SW480 (cell line): ENCODE data around the gene CA9.

Source experiments
- DNase-seq: peaks from one replicate; pipeline ENCODE4 v3.0.0-alpha.2; 2016; ENCODE audit warnings: low spot score

CA9 gene

DNA sequence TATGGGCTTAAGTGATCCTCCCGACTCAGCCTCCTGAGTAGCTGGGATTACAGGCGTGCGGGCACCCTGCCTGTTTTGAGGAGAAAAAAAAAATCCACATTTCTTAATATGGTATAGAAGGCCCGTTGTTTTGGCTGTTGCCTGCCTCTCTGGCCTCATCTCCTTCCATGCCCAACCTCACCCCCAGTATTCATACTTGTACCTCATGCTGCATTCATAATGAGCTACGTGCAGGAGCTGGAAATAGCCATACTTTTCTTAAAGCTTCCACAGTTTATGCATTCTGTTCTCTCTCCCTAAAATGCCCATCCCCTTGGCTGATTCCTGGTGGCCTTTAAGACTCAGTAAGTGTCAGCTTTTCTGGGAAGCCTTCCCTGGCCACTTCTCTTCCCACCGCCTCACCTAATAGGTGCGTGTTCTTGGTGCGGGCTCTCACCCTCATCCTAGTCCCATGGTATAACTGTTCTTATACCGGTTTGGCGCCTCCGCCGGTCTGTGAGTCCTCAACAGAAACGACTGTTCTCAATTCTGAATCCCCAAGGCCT is 18.1 kb downstream of the CA9 start:
- no peak for DNase-seq

DNA sequence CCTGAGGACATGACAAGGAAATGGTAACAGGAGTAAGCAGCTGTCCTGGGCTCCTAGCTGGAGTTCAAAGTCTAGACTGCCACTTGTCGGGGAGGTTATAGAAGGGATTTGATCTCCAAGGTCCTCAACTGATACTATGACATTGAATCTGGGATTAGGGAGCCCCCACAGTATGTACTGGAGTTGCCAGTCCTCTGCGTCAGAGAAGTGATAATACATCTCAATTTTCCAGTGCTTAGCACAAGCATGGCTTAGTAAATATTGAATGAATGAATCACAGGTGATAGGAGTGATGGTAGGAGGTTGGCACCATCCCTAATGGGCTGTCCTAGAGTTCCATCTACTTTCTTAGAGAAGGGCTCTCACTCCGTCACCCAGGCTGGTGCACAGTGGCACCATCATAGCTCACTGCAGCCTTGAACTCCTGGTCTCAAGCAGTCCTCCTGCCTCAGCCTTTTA is 22.2 kb downstream of the CA9 start:
- no peak for DNase-seq

DNA sequence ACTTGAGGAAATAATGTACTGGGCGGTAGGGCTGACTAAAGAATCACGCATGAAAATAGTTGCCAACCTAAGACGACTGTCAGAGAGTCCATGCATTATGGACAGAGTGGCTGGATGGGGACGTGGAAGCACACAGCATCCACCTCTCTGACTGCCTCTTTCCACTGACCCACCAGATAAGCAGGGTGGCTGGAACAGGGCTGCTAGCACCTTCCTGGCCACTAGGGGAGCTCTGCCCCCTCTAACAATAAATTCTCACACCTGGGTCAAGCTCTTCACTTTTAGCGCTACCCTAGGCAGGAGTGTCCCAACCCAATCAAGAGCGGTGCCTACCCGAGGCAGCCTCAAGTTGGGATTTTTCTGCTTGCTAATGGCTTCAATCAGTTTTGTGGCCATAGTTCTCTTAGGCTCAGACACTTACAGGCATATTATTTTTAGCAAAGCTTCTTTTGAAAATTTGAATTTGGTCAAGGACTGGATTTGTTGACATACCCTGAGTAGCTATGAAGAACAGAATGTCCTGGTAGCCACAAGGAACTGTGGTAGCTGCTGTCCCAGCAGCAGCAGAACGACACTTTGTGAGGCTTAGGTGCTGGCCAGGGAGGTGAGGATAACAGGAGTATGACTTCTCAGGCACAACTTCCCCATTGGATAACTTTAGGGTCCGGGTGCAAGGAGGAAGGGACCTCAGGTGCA is 22.9 kb downstream of the CA9 start:
- DNase-seq = peak; percentile 65

DNA sequence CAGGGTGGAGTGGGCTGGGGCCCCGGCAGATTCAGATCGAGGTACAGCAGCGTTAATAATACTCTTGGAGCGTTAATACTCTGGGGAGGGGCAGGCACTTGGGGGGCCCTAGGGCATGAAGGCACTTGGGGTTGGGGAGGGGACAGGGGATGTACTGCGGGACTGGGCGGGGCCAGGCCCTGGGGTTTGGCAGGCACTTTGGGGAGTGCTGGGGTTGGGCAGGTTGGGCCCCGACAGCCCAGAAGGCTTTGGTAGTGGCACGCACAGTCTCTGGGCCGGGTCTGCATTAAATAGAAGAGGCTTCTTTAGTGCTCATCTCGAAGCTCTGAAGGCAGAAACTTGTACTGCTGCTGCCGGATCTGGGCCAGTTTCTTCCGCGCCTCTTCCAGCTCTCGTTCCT is 23.8 kb downstream of the CA9 start:
- no peak for DNase-seq

DNA sequence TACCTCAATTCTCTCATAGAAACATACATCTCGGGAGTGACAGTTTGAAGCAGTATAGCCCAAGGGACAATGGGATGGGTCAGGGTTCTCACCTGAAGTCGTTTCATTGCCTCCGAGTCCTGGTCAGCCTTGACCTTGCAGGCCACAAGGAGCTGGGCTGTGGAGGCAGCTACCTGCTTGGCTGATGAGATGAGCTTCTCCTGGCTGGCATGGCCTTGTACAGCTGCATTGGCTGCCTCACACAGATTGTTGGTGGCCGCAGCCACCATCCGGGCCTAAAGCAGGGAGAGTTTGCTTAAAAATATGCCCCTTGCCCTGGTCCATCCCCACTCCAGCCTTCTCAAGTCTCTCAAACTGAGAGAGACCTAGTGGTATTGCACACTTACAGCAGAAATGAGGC is 24.5 kb downstream of the CA9 start:
- no peak for DNase-seq

DNA sequence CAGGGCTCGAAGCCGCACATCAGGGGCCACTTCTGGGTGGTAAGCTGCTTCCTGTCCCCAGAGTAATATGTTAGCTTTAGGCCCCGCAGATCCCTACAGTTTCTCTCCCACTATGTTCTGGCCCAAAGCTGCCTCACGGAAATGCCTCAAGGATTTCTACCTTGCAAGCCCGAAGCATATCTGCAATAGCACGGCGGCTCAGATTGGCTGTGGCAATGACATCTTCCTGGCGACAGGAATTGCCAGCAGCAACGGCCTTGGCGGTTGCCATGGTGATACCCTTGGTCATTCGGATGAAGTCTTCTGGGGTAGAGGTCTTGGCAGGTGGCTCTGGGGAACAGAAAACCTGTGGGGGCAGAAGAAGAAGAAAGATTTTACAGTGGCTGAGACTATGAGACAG is 26.3 kb downstream of the CA9 start:
- DNase-seq = no peak

DNA sequence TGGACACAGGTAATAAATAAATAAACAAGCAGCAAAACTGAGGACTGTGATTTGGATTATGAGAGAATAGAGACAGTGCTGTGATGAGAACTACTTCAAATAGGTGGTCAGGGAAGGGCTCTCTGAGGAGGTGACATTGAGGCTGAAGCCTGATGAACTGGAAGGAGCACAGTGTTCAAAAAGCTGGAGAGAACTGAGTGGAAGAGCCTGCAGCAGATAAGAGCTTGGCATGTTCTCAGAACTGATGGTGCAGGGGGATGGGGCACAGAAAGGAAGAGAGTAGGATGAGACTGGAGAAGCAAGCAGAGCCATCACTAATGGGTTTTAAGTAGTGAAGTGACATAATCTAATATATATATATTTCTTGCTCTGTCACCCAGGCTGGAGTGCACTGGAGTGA is 27.2 kb downstream of the CA9 start:
- DNase-seq = no peak

DNA sequence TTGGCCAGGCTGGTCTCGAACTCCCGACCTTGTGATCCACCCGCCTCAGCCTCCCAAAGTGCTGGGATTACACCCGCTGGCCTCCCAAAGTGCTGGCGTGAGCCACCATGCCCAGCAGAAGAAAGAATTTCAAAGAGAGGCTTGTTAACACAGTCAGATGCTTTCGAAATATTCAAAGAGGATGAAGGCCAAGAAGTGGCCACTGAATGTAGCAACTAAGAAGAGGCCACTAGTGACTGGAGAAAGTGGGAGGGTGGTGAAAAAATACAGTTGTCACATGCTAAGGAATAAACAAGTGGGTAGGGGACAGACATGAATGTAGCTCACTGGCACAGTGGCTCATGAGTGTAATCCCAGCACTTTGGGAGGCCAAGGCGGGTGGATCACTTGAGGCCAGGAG is 29.0 kb downstream of the CA9 start:
- DNase-seq = no peak

DNA sequence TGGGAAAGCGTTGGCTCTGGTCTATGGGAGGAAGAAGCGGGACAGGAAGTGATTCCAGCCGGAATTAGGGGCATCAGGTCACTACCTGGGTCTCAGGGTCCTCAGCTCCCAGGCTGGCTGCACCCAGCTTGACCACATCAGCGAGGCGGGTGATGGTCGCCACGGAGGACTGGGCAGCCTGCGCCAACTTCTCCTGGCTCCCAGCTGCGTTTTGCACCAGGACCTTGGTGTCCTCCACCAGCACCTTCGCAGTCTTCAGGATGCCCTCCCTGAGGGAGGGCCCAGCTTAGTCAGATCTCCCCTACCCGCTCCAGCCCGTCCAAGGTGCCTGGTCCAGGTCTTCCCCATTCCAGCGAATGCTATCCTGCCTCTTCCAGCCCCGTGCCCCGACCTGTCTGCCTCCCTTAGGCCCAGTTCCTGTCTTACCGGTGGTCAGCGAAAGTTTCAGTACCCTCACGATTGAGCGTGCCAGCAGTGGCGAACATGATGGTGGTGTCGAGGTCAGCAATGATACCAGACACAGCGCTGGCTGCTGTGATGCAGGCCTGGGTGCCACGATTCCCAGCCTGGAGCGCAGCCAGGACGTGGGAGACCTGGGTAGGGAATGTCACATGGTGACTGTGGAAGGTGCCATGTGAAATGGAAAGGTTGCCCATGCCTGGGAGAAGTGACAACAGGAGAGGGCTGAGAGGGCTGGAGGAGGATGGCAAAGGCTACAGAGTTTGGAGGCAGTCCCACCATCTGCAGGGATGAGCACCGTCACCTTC is 30.4 kb downstream of the CA9 start:
- no peak for DNase-seq

DNA sequence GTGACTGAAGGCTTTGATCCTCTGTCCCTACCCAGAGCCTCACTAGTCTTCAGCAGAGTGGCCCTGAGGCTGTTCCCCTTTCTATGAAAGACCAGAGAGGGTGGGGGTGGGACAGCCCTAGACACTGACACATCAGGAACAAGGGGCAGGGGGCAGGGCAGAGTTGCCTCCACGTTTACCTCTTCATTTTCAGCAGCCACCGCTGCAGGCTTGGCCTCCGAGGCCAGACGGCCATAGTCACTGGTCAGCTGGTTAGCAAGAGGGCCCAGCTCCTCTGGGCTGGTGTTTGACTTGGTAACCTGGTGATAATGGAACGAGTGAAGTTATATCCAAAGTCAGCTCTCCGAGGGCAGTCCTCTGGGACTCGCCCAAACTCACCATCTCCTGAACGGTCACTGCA is 31.6 kb downstream of the CA9 start:
- DNase-seq = no peak

DNA sequence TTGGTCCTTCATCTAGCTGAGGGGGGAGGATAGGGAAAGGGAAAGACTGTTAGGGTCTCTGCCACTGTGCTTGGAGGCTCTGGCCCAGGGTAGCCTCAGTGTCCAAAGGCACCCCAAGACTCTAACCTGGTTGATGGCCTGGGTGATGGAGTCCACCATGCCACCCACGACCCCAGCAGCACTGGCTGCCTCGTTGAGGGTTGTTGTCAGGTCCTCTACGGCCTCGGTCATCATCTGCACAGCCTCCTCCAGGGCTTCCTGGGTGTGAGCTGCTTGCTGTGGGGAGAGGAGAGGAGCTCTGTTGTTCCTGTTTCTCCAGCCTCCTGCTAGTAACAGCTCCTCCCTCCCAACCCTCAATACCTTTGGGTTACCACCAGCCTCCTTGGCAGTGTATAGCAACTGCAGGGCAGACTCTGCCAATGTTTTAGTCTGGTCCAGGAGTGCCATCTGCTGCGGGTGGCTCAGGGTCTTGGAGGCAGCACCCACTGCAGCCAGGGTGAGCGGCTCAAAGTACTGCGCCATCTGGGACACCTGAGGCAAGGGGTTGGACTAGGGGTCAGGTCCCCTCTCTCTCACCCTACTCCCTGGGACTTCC is 32.2 kb downstream of the CA9 start:
- DNase-seq = no peak

DNA sequence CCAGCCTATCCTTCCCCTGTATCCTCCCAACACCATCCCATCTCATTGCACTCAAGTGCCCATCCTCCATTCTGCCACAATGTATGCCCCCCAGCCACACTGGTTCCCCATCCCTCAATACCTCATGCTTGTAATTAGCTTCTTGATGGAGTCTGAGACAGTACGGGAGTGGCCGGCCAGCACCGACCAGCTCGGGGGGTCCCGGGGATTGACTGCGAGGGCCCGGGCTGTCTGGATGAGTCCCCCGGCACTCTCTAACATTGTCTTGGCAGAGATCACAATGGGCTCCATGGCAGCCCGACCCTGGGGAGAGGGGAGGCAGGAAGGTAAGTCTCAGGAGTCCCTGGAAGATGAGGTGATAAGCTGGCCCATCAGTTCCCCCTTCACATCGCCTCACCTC is 33.2 kb downstream of the CA9 start:
- no peak for DNase-seq

DNA sequence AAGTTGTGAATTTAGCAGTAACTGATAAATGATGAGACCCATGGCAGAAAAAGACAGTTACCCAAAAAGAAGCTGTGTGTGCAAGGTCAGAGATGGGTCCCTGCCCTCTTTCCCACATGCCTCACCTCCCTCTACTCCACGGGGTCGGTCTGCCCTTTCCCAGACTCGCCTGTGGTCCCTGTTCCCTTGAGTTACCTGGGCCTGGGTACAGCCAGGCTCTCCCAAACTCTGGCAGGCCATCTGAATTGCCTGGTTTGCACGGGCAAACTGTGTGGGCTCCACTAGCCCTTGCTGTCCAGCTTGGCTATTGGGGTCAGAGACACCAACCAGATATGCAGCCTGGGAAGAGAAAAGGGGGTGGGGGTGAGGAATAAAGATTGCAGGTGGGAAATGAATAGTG is 34.4 kb downstream of the CA9 start:
- DNase-seq = no peak

DNA sequence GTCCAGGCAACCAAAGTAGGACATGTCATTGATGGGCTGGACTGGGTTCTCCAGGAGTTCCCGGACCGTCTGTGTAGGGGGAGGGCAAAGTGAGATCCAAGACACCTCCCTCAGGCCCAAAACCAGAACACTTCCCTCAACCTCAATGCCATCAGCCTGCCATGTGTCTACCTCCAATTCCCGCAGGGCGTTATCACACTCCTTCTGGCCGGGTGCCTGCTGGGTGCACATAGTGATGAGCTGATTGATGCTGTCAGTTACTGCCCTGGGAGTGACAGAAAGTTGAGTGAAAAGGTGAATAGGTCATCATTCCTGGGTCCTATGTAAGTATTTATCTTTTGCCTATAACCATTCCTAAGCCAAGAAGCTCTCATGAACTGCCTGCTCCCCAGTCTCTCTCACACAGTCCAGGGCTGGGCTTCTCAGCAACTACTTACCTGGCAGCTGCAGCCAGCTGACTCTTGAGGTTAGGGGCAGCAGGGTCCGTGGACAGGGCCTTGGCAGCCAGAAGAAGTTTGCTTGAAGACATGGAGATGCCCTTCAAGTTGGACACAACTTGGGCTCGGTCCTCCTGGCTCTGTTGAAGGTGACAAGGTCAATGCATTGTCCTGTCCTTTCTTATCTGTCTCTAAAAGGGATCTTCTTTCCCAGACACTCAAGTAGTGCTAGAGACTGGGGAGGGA is 37.2 kb downstream of the CA9 start:
- no peak for DNase-seq

DNA sequence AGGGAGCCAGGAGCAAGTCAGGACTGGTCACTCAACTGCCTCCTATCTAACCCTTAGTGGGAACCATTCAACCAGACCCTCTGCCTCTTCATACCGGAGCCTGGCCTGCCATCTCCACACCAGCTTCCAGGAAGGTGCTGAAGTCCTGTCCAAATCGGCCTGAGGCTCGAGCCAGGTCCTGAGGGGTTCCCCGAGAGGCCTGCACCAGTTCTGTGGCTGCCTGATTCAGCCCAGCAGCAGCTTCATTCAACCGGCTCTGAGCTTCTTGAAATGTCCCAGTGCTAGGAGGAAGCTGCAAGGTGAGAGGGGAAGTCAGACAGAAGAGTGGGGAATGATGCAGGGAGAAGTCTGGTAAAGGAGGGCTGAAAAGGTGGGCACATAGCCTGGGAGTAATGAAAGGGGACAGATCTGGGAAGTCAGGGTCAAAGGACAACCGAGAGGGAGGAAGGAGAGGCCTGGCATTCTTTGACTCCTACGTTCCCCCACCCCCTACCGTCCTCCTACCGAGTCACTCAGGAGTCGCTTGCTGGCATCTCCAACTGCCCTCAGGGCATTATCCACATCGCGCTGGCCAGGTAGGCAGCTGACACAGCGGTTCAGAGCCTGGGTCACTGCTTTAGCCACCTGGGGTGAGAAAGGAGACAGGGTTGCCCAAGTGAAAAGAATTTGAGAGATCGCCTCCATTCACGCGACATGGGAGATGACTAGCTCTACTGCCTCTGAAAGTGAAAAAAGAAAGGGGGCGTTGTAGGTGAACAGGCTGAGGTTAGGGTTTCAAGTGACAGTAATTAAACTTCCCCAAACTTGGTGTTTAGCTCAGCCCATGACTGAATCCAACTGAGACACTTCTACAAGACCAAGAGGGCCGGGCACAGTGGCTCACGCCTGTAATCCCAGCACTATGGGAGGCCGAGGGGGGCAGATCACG is 38.0 kb downstream of the CA9 start:
- no peak for DNase-seq

DNA sequence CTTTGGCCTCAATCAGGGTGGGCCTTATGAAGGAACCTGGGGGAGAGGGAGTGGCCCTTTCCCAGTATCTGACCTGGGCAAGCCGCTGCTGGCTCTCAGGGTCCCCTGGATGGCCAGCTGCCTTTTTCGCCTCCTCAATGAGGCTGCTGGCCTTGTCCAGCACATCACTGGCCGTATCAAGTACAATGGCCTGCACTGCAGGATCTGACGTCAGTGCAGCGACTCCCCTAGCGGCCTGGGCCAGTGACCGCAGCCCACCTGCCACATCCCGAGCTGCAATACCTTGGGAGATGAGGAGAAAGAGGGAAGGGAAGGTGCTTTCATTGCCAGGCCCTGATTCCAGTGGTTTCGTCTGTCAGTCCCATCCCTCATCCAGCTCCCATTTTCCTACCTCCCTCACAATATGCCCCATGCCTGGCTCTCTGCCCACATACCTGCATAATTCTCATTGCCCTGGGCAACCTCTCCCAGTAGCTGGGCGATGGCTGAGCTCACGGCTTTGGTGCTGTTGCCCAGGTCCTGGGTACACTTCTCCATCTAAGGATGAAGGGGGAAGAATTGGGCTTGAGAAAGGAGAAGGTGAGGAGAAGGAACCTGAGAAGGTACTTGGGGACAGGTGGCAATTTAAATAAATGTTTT is 39.2 kb downstream of the CA9 start:
- DNase-seq = no peak

DNA sequence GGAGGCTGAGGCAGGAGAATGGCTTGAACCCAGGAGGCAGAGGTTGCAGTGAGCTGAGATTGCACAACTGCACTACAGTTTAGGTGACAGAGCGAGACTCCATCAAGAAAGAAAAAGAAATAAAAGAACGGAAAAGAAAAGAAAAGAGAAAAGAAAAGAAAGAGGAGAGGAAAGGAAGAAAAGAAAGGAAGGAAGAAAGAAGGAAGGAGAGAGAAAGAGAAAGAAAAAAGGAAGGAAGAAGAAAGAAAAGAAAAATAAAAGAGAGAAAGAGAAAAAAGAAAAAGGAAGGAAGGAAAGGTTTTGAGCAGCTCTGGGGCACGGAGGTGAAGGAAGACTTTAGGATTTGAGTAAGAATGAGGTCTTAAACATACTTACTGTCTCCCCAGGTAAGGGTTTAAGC is 39.9 kb downstream of the CA9 start:
- DNase-seq = no peak

DNA sequence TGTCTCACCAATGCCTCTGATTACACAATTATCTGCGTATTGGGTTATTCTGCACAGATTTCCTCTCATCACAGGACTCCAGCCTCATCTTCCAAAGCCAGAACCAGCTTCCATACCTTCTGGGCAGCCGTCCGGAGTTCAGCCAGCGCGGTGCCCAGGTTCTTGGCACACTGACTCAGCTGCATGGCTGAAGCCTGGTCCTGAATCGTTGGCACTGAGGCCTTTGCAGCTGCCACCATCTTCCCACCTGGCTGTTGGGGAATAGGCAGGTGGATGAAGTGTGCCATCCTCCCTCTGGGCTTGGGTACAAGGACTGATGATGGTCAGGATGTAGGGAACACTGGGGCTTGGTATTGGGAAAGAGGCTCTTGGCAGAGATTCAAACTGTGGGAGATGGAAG is 40.4 kb downstream of the CA9 start:
- DNase-seq = no peak

DNA sequence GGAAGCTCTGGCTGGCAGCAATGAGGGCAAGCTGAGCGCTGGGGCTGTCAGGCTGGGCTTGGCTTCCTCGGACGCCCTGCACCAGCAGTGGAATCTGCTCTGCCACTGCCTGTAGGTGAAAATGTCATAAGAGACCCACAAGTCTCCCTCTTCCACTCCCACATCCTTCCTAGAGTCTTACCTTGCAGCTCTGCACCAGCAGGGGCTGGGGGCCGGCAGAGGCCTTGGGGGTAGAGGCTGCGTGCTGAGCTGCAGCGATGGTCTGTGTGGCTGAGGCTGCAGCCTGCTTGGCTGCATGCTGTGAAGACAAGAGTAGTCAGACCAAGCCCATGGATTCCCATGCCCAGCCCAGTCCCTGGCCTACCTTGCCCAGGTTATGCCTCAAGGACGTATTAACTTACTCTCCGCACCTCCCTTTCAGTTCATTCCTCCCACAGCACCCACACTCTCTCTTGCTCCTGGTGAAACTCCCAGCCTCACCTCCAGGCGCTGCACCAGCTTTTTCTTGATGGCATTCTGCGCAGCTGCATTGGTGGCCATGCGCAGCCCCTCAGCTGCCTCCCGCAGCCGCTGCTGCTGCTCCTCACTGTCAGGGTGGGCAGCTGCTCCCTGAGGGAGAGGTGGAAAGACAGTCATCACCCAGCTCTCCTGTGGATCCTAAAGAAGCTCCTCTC is 41.0 kb downstream of the CA9 start:
- no peak for DNase-seq

DNA sequence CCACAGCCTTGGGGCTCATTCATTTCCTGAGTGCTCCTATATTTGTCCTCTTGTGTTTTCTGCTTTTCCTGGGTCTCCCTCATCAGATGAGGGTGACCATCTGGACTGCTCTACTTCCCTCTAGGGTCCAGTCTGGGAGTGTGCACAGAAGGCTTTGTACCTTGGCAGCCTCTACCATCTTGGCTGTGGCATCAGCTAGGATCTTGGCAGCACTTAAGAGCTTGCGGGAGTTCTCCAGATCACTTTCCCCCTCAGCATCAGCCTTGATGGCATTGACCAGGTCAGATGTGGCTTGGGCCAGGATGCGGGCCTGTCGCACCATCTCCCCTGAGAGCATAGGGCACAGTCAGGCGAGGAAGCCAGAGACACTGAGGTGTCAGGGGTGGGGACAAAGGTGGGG is 42.5 kb downstream of the CA9 start:
- DNase-seq = no peak
